ENCODE data around the gene MLN. TPM values are rescaled to one million over a fixed set of nuclear protein-coding genes. Genes with fewer than 3 reads are reported as not detected.

The MLN gene
- total RNA-seq, 4 donors from 2014 or later = not detected

- WGBS, 2 donors = 91 to 94% methylated on average over 5 of the region's 5 CpGs
- Histone ChIP-seq H3K27me3 (no peaks in the 10 kb centered on the region), H3K4me3 (replicated peaks in 1 of 3) (no peak overlapping the region), H3K27ac (no peak overlapping the region), H3K4me1 (peaks cover 22 to 26% of the 10 kb centered on the region in 2 donors), H3K36me3 (peaks cover 0 to 5% of the 10 kb centered on the region in 2 donors), H3K9me3 (no peaks in the 10 kb centered on the region)
- TF ChIP-seq POLR2A (IDR thresholded peaks at IDR 0.05) (no peak), CTCF (IDR thresholded peaks at IDR 0.05) (no peak)
- no peak for DNase-seq
- intact Hi-C loops (cut with DNase I) = no loop called here
These were observed 12.9 kb downstream of the MLN start for GRCh38 chr6:33790910-33791309.

GRCh38 chr6:33790379-33790778 is 13.4 kb downstream of the MLN start:
- Histone ChIP-seq H3K4me3 (replicated peaks in 1 of 3) (no peak overlapping the region), H3K4me1 (peaks cover 27 to 31% of the 10 kb centered on the region in 2 donors), H3K27me3 (no peaks in the 10 kb centered on the region), H3K9me3 (no peaks in the 10 kb centered on the region), H3K36me3 (peaks cover 0 to 5% of the 10 kb centered on the region in 2 donors), H3K27ac (no peak overlapping the region)
- 69 to 75% methylated on average over 2 of the region's 2 CpGs for WGBS, 2 donors
- intact Hi-C loops (cut with DNase I) = no loop called here
- DNase-seq = no peak
- TF ChIP-seq CTCF (IDR thresholded peaks at IDR 0.05) (no peak), POLR2A (IDR thresholded peaks at IDR 0.05) (no peak)

GRCh38 chr6:33789550-33789895 is 14.3 kb downstream of the MLN start:
- H3K36me3 ChIP-seq = peaks cover 0 to 6% of the 10 kb centered on the region in 2 donors
- no peaks in the 10 kb centered on the region for H3K27me3 ChIP-seq
- DNase-seq = no peak
- no peaks in the 10 kb centered on the region for H3K9me3 ChIP-seq
- no peak overlapping the region for H3K27ac ChIP-seq
- intact Hi-C loops (cut with DNase I) = no loop called here
- peaks cover 29 to 36% of the 10 kb centered on the region in 2 donors for H3K4me1 ChIP-seq
- H3K4me3 ChIP-seq (replicated peaks in 1 of 3) = no peak overlapping the region
- TF ChIP-seq POLR2A (IDR thresholded peaks at IDR 0.05) (no peak), CTCF (IDR thresholded peaks at IDR 0.05) (no peak)
- 91 to 93% methylated on average over 11 of the region's 11 CpGs for WGBS, 2 donors

- intact Hi-C loops (cut with DNase I) = no loop called here
- Histone ChIP-seq H3K36me3 (peaks cover 5 to 12% of the 10 kb centered on the region in 2 donors), H3K4me1 (peaks cover 29 to 36% of the 10 kb centered on the region in 2 donors), H3K27me3 (no peaks in the 10 kb centered on the region), H3K27ac (peak within 1 kb of the TSS; percentile 93 to 98 (median 93)), H3K4me3 (replicated peaks in 1 of 3) (peak within 1 kb of the TSS; percentile 73 to 93 (median 84)), H3K9me3 (no peaks in the 10 kb centered on the region)
- peak; percentile 91 to 93 for DNase-seq
- WGBS, 2 donors = 13 to 31% methylated on average over 10 to 27 of the region's 86 CpGs
- TF ChIP-seq CTCF (IDR thresholded peaks at IDR 0.05) (no peak), POLR2A (IDR thresholded peaks at IDR 0.05) (peak; percentile 75 to 91)
These were observed 14.9 kb downstream of the MLN start, which contains the start of gene LEMD2 for GRCh38 chr6:33788694-33789549. Gene LEMD2, minus strand, starts transcription at chr6:33789130. Its CDS starts 14 bp downstream, at chr6:33789116.

Measured in thyroid gland (tissue), 4 donors.